Stimulated activated CD4-positive, alpha-beta T cell treated with anti-CD3 and anti-CD28 coated beads, Interleukin-15, amount 100 ng/mL, for 1 hour (primary cell): ENCODE measurements around the gene ATP13A2.

ENCODE experiments used
- DNase-seq, 2 donors: peaks; one replicate each; pipeline ENCODE4 v3.0.0-alpha.2; 2020; ENCODE audit warnings: low read depth in 1 of 2, low spot score in 1 of 2

Gene ATP13A2

GRCh38 chr1:16980473-16981268 is 31.1 kb downstream of the ATP13A2 start, which contains the start of gene MFAP2:
Gene MFAP2, minus strand, starts transcription at chr1:16980620. Its CDS starts 2,347 bp downstream, at chr1:16978273.
- no peak for DNase-seq

GRCh38 chr1:16979475-16980327 is 32.0 kb downstream of the ATP13A2 start:
- DNase-seq, result no peak

- DNase-seq, result no peak
Observed at GRCh38 chr1:16978567-16979474, 32.9 kb downstream of the ATP13A2 start.

- no peak for DNase-seq
Observed at GRCh38 chr1:16978139-16978538, 33.6 kb downstream of the ATP13A2 start.

- DNase-seq, result no peak
Observed at GRCh38 chr1:16977377-16977776, 34.4 kb downstream of the ATP13A2 start.

- DNase-seq, result no peak
Observed at GRCh38 chr1:16976966-16977365, 34.8 kb downstream of the ATP13A2 start.

- no peak for DNase-seq
Observed at GRCh38 chr1:16975838-16976237, 35.9 kb downstream of the ATP13A2 start.

GRCh38 chr1:16975211-16975610 is 36.5 kb downstream of the ATP13A2 start:
- no peak for DNase-seq

GRCh38 chr1:16973215-16973614 is 38.5 kb downstream of the ATP13A2 start:
- DNase-seq, result no peak

- DNase-seq, result no peak
Observed at GRCh38 chr1:16972189-16972895, 39.4 kb downstream of the ATP13A2 start.

GRCh38 chr1:16971341-16972188 is 40.2 kb downstream of the ATP13A2 start:
- DNase-seq, result no peak

GRCh38 chr1:16970132-16970910 is 41.4 kb downstream of the ATP13A2 start:
- DNase-seq, result no peak

GRCh38 chr1:16969651-16970050 is 42.1 kb downstream of the ATP13A2 start:
- no peak for DNase-seq

- DNase-seq, result no peak
Observed at GRCh38 chr1:16969057-16969611, 42.6 kb downstream of the ATP13A2 start.

GRCh38 chr1:16968372-16968771 is 43.4 kb downstream of the ATP13A2 start:
- no peak for DNase-seq

- no peak for DNase-seq
Observed at GRCh38 chr1:16967962-16968361, 43.8 kb downstream of the ATP13A2 start.

- no peak for DNase-seq
Observed at GRCh38 chr1:16967095-16967575, 44.6 kb downstream of the ATP13A2 start.

GRCh38 chr1:16966282-16966681 is 45.4 kb downstream of the ATP13A2 start:
- no peak for DNase-seq
